NCI-H510A (cell line): ENCODE measurements around the gene PRPF6.

Source experiments
- DNase-seq: peaks from one replicate; lab custom pipeline; 2025; lab: John Stamatoyannopoulos, UW

PRPF6 gene, protein sequence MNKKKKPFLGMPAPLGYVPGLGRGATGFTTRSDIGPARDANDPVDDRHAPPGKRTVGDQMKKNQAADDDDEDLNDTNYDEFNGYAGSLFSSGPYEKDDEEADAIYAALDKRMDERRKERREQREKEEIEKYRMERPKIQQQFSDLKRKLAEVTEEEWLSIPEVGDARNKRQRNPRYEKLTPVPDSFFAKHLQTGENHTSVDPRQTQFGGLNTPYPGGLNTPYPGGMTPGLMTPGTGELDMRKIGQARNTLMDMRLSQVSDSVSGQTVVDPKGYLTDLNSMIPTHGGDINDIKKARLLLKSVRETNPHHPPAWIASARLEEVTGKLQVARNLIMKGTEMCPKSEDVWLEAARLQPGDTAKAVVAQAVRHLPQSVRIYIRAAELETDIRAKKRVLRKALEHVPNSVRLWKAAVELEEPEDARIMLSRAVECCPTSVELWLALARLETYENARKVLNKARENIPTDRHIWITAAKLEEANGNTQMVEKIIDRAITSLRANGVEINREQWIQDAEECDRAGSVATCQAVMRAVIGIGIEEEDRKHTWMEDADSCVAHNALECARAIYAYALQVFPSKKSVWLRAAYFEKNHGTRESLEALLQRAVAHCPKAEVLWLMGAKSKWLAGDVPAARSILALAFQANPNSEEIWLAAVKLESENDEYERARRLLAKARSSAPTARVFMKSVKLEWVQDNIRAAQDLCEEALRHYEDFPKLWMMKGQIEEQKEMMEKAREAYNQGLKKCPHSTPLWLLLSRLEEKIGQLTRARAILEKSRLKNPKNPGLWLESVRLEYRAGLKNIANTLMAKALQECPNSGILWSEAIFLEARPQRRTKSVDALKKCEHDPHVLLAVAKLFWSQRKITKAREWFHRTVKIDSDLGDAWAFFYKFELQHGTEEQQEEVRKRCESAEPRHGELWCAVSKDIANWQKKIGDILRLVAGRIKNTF

DNA sequence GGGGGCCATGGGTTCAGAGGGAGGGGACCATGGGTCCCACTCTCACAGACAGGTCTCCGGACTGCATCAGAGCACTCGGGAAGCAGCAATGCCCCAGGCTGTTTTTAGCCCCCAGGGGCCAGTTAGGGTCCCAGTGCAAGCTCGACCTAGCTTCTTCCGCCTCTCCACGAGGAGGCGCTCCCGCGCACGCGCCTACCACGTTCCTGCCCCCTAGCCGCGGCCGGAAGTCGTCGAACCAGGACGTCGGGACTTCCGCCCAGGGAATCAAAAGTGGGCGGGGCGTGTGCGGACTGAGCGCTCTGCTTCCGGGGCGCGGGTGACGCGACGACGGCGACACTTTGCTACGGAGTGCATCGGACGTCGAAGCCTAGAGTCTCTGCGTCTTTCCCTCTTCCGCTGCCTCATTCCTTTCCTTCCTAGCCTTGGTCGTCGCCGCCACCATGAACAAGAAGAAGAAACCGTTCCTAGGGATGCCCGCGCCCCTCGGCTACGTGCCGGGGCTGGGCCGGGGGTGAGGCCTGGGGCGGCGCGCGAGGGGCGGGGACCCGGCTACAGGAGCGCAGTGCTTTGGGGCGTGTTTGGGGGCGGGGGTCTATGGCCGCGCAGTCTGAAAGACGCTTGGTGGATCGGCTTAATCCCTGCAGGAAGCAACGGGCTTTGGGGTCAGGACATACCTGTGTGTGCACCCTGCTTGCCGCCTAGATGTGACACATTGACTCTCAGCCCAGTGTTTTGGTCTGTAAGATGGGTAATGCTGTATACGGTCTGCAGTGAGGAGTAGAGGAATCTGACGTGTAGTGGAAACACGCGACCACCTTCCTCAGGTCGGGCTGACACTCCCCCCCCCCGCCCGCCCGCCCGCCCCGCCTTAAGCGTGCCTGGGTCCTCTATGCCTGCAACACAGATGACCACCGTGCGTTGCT is at the start of gene PRPF6:
Gene PRPF6, plus strand, starts transcription at position 327 of the 923 bp plus-strand sequence. Its CDS starts 114 bp downstream, at position 441.
- DNase-seq, result peak; percentile 95

DNA sequence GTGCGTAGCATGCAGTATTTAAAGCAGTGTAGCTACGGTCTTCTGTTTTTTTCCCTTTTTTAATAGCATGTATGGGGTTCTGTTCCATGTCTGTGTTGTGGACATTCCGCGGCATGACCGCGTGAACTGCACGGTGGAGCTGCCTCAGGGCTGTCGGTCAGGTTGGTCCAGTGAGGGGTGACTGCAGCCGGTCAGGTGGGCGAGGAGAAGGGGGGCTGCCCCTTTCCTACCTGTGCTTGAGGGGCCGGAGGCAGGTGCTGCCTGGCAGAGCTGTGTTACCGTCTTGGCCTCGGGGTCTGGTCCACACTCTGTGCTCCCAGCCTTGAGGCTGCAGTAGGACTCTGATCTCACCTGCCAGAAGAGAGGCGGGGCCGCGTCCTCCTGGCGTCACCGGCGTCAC is 49.2 kb upstream of the PRPF6 start:
- DNase-seq, result no peak

DNA sequence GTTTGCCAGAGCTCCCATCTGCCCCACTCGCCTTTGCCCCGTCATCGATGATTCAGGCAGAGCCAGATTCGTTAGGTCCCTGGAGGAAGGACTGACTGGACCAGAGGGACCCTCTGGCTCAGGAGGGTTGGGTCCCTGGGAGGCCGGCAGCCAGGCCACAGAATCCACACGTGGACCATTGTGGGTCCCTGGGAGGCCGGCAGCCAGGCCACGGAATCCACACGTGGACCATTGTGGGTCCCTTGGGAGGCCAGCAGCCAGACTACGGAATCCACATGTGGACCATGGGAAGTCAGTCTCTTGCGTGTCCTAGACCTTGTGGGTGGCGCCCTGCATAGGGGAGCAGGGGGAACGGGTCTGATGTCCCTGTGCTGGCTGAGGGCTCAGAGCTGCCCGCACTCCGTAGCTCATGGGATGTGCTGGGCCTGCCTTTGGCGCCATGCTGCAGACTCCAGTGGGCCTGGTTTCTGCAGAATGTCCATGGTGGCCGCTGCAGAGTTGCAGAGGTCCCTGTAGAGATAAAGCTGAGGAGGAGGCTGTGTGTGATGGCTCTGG is 48.2 kb upstream of the PRPF6 start:
- DNase-seq, result no peak

DNA sequence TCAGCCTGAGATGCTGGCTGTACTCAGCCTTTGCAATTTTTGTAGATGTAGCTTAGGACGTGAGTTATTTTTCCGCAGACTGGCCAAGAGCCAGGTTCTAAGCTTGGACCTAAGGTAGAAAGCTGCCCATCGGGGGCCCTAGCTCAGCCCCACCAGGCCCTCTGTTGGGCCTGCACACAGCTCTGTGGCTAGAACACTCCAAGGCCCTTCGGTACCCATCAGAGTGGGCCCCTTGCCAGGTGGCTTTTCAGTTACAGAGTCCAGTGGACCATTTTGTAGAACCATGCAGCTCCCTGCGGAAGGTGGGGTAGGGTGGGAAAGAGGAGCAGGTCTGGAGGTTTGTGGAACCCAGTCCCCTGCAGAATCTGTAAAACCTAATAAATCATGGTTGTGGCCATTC is 47.3 kb upstream of the PRPF6 start:
- DNase-seq, result no peak

DNA sequence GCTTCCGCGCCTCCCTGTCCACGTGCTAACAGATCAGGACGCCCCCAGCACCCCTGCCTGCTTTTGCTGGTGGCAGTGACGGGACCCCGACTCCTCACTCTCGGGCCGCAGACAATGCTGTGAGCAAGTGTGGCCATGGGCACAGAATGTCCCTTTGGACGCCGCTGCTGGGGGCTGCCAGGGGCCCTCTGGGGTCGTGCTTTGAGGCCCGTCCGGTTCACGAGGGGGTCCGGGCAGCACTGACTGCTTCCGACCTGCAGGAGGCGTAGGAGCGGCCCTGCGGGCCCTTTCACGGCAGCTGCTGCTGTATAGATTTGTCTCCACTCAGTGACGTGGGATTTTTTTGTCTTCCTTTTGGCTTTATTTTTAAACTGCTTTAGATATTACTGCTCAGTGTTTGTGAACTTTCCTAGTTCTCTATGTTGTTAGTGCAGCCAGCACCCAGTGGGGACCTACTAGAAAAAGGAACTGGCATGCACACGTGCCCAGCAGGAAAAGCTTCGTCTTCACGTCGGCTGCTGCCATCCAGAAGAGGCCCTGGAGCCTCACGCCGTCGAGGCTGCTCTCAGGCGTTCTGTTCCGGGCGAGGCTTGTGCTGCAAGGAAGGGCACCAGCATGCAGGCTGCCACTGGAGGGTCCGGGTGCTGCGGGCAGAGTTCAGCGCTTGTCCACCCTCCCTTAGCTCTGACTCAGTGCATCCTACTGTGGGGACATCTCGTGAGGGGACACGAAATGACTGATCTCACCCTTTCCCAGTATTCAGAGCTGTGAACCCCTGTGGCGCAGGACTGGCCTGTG is 46.5 kb upstream of the PRPF6 start:
- DNase-seq, result no peak

DNA sequence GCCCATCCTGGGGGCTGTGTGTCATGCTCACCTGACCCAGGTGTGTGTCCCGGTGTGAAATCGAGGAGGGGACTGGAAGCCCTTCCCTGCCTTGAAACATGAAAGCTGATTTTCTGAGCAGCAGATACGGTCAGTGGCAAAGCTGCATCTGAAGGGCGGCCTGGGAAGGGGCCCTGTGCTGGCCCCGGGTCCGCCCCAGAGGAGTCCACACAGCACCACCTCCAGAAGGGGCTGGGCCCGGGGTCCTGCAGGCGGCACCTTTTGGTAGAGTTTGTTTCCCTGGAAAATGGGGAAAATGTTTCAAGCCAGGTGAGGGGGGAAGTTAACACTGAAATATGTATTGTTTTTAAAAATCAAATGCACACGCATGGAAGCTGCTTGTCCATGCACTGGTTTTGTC is 45.5 kb upstream of the PRPF6 start:
- DNase-seq, result no peak

DNA sequence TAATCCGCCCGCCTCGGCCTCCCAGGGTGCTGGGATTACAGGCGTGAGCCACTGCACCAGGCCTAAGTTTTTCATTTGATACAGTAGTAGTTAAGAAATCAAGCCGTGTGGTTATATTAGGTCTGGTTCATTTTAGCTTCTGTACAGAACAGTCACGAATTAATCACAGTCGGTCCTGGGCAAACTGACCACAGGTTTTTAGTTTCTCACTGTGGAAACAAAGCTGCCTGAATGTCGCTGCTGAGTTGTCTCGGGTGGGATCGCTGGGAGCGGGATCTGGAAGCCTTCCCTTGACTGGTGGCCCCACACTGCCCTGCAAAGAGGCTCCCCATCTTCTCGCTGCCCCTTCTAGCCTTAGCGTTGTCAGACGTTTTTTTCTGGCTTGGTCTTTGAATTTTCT is 43.3 kb upstream of the PRPF6 start:
- DNase-seq, result no peak

DNA sequence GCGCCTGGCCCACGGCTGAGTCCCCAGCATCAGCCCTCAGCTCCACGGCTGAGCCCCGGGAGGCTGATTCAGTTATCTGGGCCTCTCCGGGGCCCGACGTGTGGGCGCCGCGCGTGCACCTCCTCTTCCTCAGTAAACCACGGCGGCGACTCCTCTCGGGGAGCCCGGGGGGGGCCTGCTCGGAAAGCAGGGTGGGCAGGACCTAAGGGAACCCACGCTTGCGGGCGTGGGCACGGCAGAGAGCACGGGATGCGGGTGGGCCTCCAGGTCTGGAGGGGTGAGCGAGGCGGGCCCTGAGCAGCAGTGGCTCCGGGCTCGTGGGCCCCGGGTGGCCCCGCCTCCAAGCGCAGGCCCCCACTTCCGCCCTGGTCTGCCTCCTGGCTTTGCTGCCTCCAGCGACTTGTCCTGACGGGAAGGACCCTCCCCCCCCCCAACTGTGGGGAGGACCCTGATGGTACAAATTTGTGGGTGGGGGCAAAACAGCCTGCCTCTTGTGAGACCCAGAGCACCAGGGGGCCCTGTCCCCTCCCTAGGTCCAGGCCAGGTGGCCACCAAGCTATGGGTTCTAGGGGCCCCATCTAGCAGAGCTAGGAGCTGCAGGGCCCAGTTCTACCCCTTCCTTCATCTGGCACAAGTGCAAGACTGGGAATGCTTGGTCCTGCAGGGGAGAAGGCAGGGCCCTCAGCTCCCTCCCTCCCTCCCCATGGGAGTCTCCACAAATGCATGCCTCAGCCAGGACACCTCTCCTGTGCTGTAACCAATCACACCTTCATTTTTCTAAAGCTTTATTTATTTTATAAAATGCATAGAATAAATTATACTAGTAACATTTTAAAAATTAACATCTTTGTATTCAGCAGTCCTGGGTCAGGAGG is 41.6 kb upstream of the PRPF6 start:
- DNase-seq, result no peak

DNA sequence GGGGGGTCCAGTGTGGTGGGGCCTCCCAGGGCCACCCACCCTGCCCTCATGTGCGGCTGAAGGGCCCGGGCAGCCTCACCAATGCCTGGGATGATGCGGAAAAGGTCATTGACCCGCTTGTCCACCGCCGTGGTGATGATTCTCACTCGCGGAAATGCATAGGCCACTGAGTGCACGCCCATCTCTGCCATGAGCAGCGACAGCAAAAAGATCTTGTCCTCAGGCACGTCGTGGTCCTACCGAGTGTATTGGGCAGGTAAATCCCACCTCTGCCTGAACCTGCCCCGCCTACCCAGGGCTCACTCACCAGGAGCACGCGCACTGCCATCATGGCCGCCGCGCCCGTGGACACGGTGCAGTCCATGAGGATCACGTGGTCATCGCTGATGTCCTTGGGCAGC is 40.9 kb upstream of the PRPF6 start:
- no peak for DNase-seq

DNA sequence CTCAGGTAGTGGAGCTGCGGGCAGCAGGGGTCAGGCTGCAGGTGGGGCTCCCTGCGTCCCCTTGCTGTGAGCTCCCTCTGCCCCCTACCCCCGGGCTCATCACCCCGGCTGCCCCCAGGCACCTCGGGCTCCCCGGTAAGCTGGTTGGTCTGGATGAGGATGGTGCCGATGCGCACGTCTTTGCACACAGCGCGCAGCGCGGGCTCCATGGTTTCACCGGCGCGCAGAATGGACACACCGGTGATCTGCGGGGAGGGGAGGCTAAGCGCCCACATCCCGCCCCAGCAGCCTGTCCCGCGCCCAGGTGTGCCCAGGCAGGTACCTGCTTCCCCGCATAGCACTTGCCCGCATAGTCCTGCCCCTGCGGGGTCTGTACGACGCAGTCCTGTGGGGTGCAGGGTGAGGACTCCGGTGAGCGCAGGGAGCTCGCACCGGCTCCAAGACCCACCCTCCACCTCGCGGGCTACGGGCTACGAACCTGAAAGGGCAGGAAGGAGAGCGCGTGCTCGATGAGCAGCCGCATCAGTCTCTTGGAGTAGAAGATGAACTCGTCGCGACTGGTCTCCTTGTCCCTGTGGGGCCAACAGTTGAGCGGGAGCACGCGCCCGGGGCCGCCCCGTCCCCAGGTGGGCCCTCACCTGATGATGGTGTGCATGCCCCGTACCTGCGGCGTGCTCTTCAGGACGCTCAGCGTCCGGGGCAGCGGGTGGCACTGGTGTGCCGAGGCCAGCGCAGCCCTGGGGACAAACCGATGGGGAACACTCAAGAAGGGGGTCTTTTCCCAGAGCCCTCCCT is 40.3 kb upstream of the PRPF6 start:
- no peak for DNase-seq

DNA sequence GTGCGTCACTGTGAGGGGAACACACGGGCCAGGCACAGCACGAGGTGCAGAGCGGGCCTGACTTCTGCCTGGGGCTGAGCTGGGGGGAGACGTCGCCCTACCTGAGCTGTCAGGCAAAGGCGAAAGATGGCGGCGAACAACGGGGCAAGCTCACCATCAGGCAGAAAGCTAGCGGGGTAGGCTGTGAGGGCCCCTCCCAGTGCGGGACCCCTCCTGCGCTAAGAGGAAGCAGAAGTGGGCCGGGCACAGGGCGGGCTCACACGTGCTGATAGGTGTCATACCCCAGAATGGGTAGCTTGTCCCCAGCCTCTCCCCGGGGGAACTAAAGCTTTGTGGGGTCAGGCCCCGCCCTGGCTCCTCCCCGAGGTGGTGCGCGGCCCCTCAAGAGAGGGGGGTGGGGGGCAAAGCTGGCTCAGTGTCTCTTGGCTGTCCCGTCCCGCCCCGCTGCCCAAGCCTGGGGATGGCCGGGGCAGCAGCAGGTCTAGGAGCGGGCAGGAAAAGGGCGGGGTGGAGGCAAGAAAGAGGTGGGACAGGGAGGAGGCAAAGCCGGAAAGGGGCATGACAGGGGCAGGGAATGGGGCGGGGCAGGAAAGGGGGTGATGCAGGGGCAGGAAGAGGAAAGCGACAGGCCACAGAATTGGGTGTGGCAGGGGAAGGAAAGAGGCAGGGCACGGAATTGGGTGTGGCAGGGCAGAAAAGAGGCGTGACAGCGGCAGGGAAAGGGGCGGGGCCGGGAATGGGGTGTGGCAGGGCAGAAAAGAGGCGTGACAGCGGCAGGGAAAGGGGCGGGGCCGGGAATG is 39.5 kb upstream of the PRPF6 start:
- DNase-seq, result no peak

DNA sequence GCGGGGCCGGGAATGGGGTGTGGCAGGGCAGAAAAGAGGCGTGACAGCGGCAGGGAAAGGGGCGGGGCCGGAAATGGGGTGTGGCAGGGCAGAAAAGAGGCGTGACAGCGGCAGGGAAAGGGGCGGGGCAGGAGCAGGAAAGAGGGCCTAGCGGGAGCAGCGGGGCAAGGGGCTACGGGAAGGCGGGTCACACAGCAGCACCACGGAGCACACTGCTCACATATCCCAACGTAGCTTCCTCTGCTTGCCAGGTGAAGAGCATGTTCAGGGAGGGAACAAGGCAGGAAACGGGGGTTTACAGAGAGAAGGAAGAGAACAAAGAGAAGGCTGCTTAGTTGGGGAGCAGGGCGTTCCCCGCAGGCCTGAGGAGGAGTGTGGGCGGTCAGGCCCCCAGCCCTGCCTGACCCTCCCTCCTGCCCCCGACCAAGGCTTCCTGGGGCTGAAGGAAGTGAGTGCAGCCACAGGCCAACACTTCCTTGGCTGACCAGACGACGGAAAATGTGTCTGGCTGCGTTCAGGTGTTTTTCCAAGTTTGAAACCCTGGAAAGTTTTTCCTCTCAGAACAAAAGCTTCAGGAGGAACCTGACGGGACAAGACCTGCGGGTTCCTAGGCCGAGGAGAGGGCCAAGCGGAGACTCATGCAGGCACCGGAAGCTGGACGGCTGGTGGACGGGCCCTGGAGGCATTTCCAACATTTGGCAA is 38.5 kb upstream of the PRPF6 start:
- no peak for DNase-seq

DNA sequence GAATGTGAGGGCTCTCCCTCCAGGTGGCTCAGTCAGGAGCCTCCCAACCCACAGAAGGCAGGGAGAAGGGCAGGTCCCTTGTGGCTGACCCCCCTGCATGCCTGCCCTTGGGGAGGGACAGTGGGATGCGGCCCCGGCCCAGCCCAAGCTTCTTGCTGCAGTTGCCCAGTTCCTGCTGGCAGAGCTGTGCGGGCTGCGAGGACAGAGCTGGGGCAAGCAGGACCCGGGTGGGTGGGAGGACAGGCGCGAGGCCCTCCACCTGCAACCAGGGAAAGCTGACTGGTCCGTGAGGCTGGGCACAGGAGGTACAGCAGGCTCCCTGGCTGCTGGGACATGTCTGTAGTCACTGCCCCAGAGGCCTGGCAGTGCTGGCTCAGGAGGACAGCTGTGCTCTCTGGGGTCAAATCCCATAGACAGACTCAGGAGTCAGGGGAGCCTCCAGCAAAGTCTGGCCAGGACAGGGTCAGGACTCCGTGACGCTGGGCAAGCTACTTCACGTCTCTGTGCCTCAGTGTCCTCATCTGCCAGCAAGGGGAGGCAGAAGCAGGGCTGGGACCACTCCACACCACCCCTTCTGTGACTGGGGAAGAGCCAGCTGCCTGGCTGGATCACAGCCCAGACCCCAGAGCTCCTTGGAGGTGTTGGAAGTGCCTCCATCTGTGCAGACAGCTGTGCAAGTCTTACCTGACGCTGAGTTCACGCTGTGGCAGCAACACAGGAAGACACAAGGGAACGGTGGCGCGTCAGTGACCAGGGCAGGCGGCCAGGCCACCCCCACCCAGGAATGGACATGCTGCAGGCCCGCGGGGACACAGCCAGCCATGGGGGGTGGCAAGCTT is 37.7 kb upstream of the PRPF6 start:
- no peak for DNase-seq

DNA sequence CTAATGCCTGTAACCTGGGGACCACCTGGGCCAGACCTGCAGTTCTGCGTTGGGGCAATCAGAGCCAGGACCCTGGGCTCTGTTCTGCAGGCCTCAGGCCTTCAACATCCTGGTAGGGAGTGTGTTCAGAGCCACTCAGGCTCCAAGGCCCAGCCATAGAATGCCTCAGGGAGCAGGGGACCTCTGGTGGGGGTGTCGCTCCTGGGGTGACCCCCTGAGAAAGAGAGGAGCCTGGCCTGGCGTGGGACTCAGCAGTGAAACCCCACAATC is 37.2 kb upstream of the PRPF6 start:
- no peak for DNase-seq

DNA sequence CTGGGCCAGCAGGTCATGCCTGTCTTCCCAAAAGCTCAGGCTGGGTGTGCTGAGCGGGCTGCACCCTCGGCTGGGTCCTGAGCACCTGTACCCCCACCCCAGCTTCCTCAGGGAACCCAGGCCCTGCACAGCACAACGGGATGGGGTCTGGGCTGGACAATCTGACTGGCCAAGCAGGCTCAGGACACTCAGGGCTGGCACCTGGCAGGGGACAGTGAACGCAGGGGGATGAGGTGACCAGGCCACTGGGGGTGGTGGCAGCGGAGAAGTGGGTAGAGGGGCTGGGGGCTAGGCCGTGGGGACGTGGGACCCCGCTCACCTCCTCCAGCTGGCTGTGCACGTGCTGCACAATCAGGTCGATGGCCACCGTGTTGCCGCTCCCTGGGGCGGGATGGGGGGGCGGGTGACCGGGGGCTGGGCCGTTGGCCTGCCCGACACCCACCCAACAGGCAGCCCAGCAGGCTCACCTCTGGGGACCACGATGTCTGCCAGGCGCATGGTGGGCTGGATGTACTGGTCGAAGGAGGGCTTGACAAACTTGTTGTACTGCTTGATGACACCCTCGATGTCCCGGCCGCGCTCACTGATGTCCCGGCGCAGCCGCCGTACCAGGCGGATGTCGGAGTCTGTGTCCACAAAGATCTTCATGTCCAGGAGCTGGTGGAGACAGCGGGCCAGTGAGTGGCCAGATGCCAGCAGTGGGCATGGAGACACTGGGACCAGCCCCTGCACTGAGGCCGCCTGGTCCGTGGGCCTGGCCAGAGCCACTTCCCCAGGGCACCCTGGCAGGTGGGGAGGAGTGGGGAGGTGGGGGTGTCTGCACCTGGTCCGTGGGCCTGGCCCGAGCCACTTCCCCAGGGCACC is 36.6 kb upstream of the PRPF6 start:
- DNase-seq, result no peak
